Right lung (tissue), 5 donors: ENCODE results near the gene TTC7B. TPM values are rescaled to one million over a fixed set of nuclear protein-coding genes. Genes with fewer than 3 reads are reported as not detected.

ENCODE experiments used
- DNase-seq, 2 donors: peaks; one replicate each; pipeline ENCODE4 v3.0.0-alpha.2; 2013
- polyA plus RNA-seq, 5 donors: library from polyadenylated mRNA; unstranded; fragments of 120-200 nt; gene quantifications; one replicate each; pipeline versions ENCODE4 v1.2.1 to v1.2.3, GENCODE V29; 2013; ENCODE audit warnings: inconsistent platforms in 1 of 5, low replicate concordance in 1 of 5; ENCODE audit not compliant: insufficient read length in 5 of 5, insufficient read depth in 1 of 5

The TTC7B gene
- polyA plus RNA-seq, 5 donors = 32.7 to 45.8 (median 41.7) TPM

GRCh38 chr14:90561920-90562319 is 254.3 kb downstream of the TTC7B start:
- no peak for DNase-seq

DNA sequence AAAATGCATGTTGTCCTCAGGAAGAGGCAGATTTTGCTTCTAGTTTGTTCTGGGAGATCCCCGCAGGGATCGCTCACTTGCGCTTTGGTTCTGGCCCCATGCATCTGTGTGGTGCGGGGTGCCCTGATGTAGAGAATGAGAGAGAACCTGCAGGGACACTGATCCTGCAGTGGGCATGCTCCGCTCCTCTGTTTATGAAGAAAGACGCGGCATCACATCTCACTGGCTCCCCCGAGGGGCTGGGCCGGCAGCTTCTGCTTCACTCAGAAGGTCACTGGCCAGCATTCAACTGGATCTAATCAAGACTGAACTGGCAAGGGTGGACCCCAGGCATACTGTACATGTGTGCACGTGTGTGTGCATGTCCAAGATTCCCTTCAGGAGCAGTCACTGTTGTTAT is 255.2 kb downstream of the TTC7B start:
- no peak for DNase-seq

DNA sequence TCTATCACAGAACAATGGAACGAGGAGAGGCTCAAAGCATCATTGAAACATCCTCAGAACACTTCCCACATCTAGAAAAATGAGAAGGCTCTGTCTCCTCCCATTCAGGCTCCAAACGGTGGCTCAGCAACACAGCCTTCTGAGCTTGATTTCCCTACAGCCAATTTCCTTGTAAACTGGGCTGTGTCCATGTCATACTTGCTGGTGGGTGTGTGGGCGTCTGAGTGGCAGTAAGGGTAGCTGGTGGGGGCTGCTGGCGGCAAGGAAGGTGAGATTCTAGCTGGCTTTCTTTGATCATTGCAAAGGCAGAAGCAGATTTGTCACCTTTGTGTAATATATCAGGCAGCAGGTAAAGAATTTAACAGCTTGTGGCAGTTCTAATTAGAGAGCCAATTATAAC is 255.7 kb downstream of the TTC7B start:
- no peak for DNase-seq

DNA sequence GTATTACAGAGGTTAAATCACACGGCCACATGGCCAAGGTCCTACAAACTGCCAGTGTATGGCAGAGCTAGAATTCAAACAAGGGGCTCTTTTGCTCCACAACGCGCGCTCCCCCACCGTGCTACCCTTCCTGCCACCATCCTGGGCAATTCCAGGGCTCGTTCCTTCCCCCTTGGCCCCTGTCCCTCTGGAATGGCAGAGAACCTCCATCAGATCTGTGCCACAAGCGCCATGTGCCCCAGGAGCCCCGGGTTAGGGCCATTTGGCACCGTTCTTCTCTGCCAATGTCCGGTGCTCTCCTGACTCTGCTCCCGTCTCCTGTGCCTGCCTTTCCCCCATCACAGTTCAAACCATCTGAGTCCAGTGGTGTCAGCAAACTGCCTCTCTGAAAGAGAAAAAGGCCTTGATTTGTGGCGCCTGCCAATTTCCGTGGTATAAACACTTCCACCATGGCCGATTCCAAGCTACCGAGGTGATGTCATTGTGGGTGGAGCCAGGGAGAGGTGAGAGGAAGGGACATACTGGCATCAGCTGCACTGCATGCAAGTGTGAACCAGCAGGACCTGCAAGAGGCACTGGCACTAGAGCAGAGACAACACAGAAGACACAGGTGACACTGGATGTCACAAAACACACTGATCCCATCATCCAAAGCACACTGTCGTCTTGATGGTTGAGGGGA is 256.3 kb downstream of the TTC7B start:
- no peak for DNase-seq

DNA sequence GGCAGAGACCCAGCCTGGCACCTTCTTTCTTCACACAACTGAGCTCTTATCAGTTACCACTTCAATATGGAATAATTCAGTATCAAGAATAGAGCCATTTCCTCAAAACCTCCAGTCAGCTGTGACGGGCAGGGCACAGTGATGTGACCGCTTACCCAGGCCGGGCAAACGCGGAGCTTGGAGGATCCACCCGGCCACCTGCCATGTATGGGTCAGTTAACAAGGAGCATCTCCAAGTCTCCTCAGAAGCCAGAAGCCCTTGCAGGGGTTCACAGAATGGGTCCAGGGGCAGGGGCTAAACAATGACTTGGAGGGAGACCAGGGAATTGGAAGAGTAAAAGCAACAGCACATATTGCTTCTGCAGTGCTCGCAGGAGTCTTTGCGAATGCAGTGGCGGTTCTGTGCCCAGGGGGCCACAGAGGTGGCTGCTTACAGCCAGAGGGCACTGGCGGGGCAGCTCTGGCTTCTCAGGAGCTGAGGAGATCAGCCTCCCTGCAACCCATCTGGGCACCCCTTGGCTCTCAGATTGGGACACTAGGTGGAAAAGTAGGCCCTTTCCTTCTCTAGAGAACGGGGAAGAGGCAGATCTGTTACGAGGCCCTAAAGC is 257.1 kb downstream of the TTC7B start:
- no peak for DNase-seq

- no peak for DNase-seq
These were observed 257.9 kb downstream of the TTC7B start for GRCh38 chr14:90558041-90558982.

GRCh38 chr14:90557516-90557915 is 258.7 kb downstream of the TTC7B start:
- DNase-seq = no peak

GRCh38 chr14:90556666-90557450 is 259.4 kb downstream of the TTC7B start:
- no peak for DNase-seq

GRCh38 chr14:90556012-90556477 is 260.2 kb downstream of the TTC7B start:
- peak; percentile 62 to 67 for DNase-seq

DNA sequence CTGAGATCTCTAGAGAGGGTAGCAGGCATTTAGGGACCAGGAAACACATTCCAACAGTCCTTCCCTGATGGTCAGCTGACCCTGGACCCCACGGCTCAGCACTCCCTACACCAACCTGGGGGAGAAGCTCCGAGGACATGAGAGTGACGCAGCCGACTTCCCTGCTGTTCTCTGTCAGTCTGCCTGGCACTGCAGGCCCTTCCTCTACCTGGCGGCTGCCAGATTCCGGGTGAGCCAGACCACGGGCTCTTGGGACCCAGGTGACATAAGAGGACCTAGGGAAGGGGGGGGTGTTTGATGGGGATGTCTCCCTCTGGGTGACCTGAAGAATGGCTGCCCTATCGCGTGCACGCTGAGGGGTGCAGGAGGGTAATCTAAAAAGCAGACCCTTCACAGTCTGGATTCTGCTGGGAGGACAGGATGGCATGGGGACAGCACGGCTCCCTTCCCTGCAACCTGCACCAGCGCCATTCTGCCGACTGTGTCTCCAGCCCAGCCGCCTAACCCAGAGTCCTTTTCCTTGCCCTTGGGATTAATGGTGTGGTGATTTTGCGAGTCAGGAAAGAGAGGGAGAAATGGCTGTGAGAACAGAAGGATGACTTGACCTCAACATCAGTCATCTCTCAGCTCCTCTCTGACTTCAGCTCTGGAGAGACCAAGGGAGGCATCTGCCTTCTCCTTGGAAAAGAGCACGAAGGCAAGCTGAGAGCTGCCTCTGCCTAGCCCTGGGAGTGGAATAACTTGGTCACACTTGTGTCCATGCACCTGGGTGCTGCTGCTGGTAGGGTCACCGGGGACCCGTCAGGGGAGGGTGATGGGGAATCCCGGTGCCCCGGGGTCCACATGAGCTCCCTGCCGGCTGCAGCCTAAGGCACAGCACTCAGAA is 260.9 kb downstream of the TTC7B start:
- DNase-seq = no peak

DNA sequence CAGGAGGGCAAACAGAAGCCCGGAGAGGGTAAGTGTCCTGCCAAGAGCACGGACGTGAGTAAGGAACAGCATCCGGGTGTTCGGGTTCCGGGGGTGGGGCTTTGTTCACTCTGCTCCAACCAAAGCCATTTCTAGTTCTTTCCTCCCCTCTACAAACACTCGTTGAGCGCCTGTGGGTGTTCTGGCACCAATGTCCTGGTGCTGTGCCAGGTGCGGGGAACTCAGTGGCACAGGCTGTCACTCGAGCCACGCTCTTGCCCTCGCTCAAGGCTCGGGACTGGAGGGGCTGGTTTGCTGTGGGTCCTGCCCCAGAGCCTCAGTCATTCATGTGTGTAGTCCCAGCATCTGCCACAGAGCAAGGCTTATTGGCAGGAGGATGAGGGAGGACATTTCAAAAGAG is 261.9 kb downstream of the TTC7B start:
- DNase-seq = no peak

DNA sequence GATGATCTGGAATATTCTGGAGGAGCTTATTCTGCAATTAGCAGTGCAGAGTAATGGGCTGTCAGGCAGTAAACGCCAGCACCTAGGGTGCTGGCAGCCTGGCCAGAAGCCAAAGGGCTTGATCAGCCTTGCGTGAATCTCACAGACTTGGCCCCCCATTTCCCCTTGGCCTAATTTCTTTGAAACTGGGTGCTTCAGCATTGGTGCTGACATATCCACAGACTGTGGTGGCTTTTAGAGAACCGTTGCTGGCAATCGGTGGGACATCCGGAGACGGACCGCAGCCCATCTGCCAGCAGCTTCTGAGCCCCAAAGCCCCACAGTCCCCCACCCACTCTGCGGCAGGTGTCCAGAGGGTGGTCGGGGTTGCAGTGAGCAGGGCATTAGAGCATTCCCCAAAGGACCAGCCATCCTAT is 262.3 kb downstream of the TTC7B start:
- no peak for DNase-seq

GRCh38 chr14:90553298-90553920 is 262.8 kb downstream of the TTC7B start:
- DNase-seq = no peak

DNA sequence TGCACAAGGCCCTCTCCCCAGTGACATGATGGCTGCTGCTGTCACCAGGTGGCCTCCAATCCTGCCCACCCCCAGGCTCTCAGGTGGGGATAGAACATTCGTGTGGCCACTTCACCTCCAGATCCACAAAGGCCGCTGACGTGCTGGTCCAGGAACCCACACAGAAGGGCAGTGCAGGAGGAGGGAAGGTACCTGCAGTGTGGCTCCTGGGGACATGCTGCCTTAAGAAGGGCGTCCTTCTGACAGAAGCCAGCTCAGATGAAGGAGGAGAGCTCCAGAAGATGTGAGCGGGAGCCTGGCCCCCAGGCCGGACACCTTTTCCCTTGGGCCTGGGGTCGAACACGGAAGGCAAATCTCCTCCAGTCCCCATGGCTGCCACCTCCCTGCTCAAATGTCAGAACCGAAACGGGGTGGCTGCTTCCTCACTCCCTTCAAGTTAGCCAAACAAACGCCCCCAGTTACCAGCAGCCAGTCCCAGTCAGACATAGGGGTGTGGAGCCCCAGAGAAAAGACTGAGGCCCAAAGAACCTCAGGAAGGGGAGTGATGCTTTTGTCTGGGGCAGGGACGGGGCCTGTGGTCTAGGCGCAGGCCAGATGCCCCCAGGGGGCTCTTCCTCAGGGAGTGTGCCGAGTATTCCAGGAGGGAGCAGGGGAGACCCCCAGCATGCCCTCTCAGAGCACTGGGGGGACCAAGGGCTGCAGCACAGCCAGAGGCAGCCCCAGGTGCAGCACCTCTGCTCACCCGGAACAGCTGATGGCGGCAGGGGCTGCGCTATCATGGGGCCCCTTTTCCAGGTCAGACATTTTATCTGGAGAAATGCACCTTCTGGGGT is 263.5 kb downstream of the TTC7B start:
- DNase-seq = no peak

- no peak for DNase-seq
These were observed 264.3 kb downstream of the TTC7B start for GRCh38 chr14:90551733-90552464.

GRCh38 chr14:90551070-90551704 is 265.0 kb downstream of the TTC7B start:
- no peak for DNase-seq

GRCh38 chr14:90549794-90550641 is 266.2 kb downstream of the TTC7B start:
- DNase-seq = no peak
